ENCODE measurements around the gene RDM1.
"Not testable (repeated sequence)": the region's sequence is repeated elsewhere in the genome, so short reads cannot be mapped to it uniquely, and the experiment has no call there.

RDM1 gene

GRCh38 chr17:35938492-35938891, 7.9 kb upstream of the RDM1 start:
- not testable (repeated sequence) for H3K4me3 ChIP-seq (ENCODE audit: low read length)

GRCh38 chr17:35936063-35936462, 5.5 kb upstream of the RDM1 start:
- no peak overlapping the region for H3K4me3 ChIP-seq (ENCODE audit: low read length)
- no peak for DNase-seq (ENCODE audit: low read depth, low spot score)

More at GRCh38 chr17:35938492-35938891, 7.9 kb upstream of the RDM1 start:
- not testable (repeated sequence) for DNase-seq (ENCODE audit: low read depth, low spot score)

- DNase-seq (ENCODE audit: low read depth, low spot score): no peak
Observed at GRCh38 chr17:35934760-35935159, 4.2 kb upstream of the RDM1 start.

GRCh38 chr17:35932586-35932985, 2.0 kb upstream of the RDM1 start:
- H3K4me3 ChIP-seq (ENCODE audit: low read length): no peak overlapping the region
- no peak for DNase-seq (ENCODE audit: low read depth, low spot score)

More at GRCh38 chr17:35934760-35935159, 4.2 kb upstream of the RDM1 start:
- H3K4me3 ChIP-seq (ENCODE audit: low read length): no peak overlapping the region

- DNase-seq (ENCODE audit: low read depth, low spot score): no peak
- no peak overlapping the region for H3K4me3 ChIP-seq (ENCODE audit: low read length)
Observed at GRCh38 chr17:35931794-35932425, 1.3 kb upstream of the RDM1 start.

- no peak for DNase-seq (ENCODE audit: low read depth, low spot score)
- no peak overlapping the region for H3K4me3 ChIP-seq (ENCODE audit: low read length)
Observed at GRCh38 chr17:35927714-35928113, 2.9 kb downstream of the RDM1 start.

GRCh38 chr17:35923609-35924114, 6.9 kb downstream of the RDM1 start:
- no peak for DNase-seq (ENCODE audit: low read depth, low spot score)
- no peak overlapping the region for H3K4me3 ChIP-seq (ENCODE audit: low read length)

- no peak for DNase-seq (ENCODE audit: low read depth, low spot score)
- no peak overlapping the region for H3K4me3 ChIP-seq (ENCODE audit: low read length)
Observed at GRCh38 chr17:35920229-35920628, 10.3 kb downstream of the RDM1 start.

- no peak overlapping the region for H3K4me3 ChIP-seq (ENCODE audit: low read length)
- DNase-seq (ENCODE audit: low read depth, low spot score): no peak
Observed at GRCh38 chr17:35918665-35919064, 11.9 kb downstream of the RDM1 start.

GRCh38 chr17:35917519-35918213, 12.9 kb downstream of the RDM1 start:
- DNase-seq (ENCODE audit: low read depth, low spot score): no peak
- H3K4me3 ChIP-seq (ENCODE audit: low read length): no peak overlapping the region

GRCh38 chr17:35915153-35915964, 15.2 kb downstream of the RDM1 start:
- H3K4me3 ChIP-seq (ENCODE audit: low read length): no peak overlapping the region
- DNase-seq (ENCODE audit: low read depth, low spot score): no peak

GRCh38 chr17:35914354-35914753, 16.2 kb downstream of the RDM1 start:
- no peak for DNase-seq (ENCODE audit: low read depth, low spot score)

GRCh38 chr17:35913609-35914008, 17.0 kb downstream of the RDM1 start:
- H3K4me3 ChIP-seq (ENCODE audit: low read length): no peak overlapping the region
- DNase-seq (ENCODE audit: low read depth, low spot score): no peak

More at GRCh38 chr17:35914354-35914753, 16.2 kb downstream of the RDM1 start:
- no peak overlapping the region for H3K4me3 ChIP-seq (ENCODE audit: low read length)

- H3K4me3 ChIP-seq (ENCODE audit: low read length): no peak overlapping the region
- DNase-seq (ENCODE audit: low read depth, low spot score): no peak
Observed at GRCh38 chr17:35912942-35913341, 17.6 kb downstream of the RDM1 start.

GRCh38 chr17:35912339-35912912, 18.1 kb downstream of the RDM1 start:
- H3K4me3 ChIP-seq (ENCODE audit: low read length): no peak overlapping the region
- DNase-seq (ENCODE audit: low read depth, low spot score): no peak

GRCh38 chr17:35909408-35909807, 21.2 kb downstream of the RDM1 start:
- no peak overlapping the region for H3K4me3 ChIP-seq (ENCODE audit: low read length)
- DNase-seq (ENCODE audit: low read depth, low spot score): no peak

- DNase-seq (ENCODE audit: low read depth, low spot score): no peak
- no peak overlapping the region for H3K4me3 ChIP-seq (ENCODE audit: low read length)
Observed at GRCh38 chr17:35907691-35908090, 22.9 kb downstream of the RDM1 start.

- DNase-seq (ENCODE audit: low read depth, low spot score): no peak
- no peak overlapping the region for H3K4me3 ChIP-seq (ENCODE audit: low read length)
Observed at GRCh38 chr17:35906926-35907637, 23.5 kb downstream of the RDM1 start.
